Trophoblast cell (in vitro differentiated cells and primary cell): ENCODE data around the gene ACRV1.
A peak's percentile ranks its signal among the peaks of the same experiment; 100 is the strongest.

Experiments
- DNase-seq, 2 donors: peaks; one replicate each; pipeline ENCODE4 v3.0.0-alpha.2; 2016
- H2AFZ ChIP-seq: 2 replicates; pipeline ENCODE4 v1.6.1; 2013; ENCODE audit warnings: low read length, moderate library complexity, mild to moderate bottlenecking; ENCODE audit not compliant: insufficient read depth, poor library complexity
- H2AK5ac ChIP-seq: 2 replicates; pipeline ENCODE4 v1.6.1; 2013; ENCODE audit warnings: mild to moderate bottlenecking, low read length
- H2BK120ac ChIP-seq: 2 replicates; pipeline ENCODE4 v1.6.1; 2013; ENCODE audit warnings: low read length, mild to moderate bottlenecking, moderate library complexity; ENCODE audit not compliant: insufficient read depth, poor library complexity
- H2BK12ac ChIP-seq: 2 replicates; pipeline ENCODE4 v1.6.1; 2013; ENCODE audit warnings: mild to moderate bottlenecking, low read length, moderate library complexity
- H2BK5ac ChIP-seq: 2 replicates; pipeline ENCODE4 v1.6.1; 2013; ENCODE audit warnings: low read length, low read depth, moderate library complexity, mild to moderate bottlenecking; ENCODE audit not compliant: poor library complexity
- H3K14ac ChIP-seq: 2 replicates; pipeline ENCODE4 v1.6.1; 2013; ENCODE audit warnings: mild to moderate bottlenecking, low read length
- H3K18ac ChIP-seq: 2 replicates; pipeline ENCODE4 v1.6.1; 2013; ENCODE audit warnings: mild to moderate bottlenecking, low read length
- H3K23ac ChIP-seq: 2 replicates; pipeline ENCODE4 v1.6.1; 2013; ENCODE audit warnings: low read length
- H3K27ac ChIP-seq: 2 replicates; pipeline ENCODE4 v1.5.1; 2013; ENCODE audit warnings: low read depth, mild to moderate bottlenecking, inconsistent platforms, low read length, moderate library complexity
- H3K27me3 ChIP-seq: 2 replicates; pipeline ENCODE4 v1.6.1; 2013; ENCODE audit warnings: inconsistent platforms, mild to moderate bottlenecking, low read length, moderate library complexity; ENCODE audit not compliant: insufficient read depth
- H3K36me3 ChIP-seq, 2 experiments: 1 replicate in 1 of 2; 2 replicates in 1 of 2; pipeline ENCODE4 v1.6.1; 2013; ENCODE audit warnings: low read length in 2 of 2, mild to moderate bottlenecking in 2 of 2, moderate library complexity in 1 of 2; ENCODE audit not compliant: insufficient read depth in 2 of 2, control insufficient read depth in 1 of 2
- H3K4ac ChIP-seq: 2 replicates; pipeline ENCODE4 v1.6.1; 2013; ENCODE audit warnings: low read depth, mild to moderate bottlenecking, low read length, moderate library complexity
- H3K4me1 ChIP-seq, 2 experiments: 1 replicate in 1 of 2; 2 replicates in 1 of 2; pipeline ENCODE4 v1.6.1; 2013; ENCODE audit warnings: low read length in 2 of 2, mild to moderate bottlenecking in 2 of 2, moderate library complexity in 1 of 2; ENCODE audit not compliant: insufficient read depth in 2 of 2, control insufficient read depth in 1 of 2
- H3K4me2 ChIP-seq: 2 replicates; pipeline ENCODE4 v1.6.1; 2013; ENCODE audit warnings: inconsistent platforms, mild to moderate bottlenecking, low read length, moderate library complexity
- H3K4me3 ChIP-seq: 2 replicates; pipeline ENCODE4 v1.5.1; 2013; ENCODE audit warnings: mild to moderate bottlenecking, low read depth, low read length, inconsistent platforms
- H3K79me1 ChIP-seq: one replicate; pipeline ENCODE4 v1.6.1; 2013; ENCODE audit warnings: low read length
- H3K79me2 ChIP-seq: 2 replicates; pipeline ENCODE4 v1.6.1; 2013; ENCODE audit warnings: low read length, mild to moderate bottlenecking; ENCODE audit not compliant: control insufficient read depth, insufficient read depth, poor library complexity
- H3K9ac ChIP-seq: 2 replicates; pipeline ENCODE4 v1.6.1; 2013; ENCODE audit warnings: mild to moderate bottlenecking, low read length
- H3K9me3 ChIP-seq: 2 replicates; pipeline ENCODE4 v1.6.1; 2013; ENCODE audit warnings: low read depth, mild to moderate bottlenecking, control low read depth, inconsistent platforms, low read length; ENCODE audit not compliant: insufficient read depth
- H4K12ac ChIP-seq: 2 replicates; pipeline ENCODE4 v1.6.1; 2013; ENCODE audit warnings: low read depth, mild to moderate bottlenecking, low read length, moderate library complexity
- H4K8ac ChIP-seq: 2 replicates; pipeline ENCODE4 v1.6.1; 2013; ENCODE audit warnings: low read depth, mild to moderate bottlenecking, low read length, moderate library complexity
- H4K91ac ChIP-seq: one replicate; pipeline ENCODE4 v1.6.1; 2013; ENCODE audit warnings: low read depth, mild to moderate bottlenecking, low read length, moderate library complexity
- WGBS: extraction: QIAGEN DNeasy Blood & Tissue Kit; methylation state at CpG from one replicate; pipeline ENCODE4 v1.1.7; 2013; ENCODE audit warnings: missing lambda C conversion rate; ENCODE audit not compliant: insufficient read length, insufficient coverage; ENCODE audit errors: extremely low coverage; 5-methylcytosine and 5-hydroxymethylcytosine counted together

Gene ACRV1

GRCh38 chr11:125645871-125646270 lies 34.8 kb downstream of the ACRV1 start:
- H3K4ac ChIP-seq: no peak overlapping the region
- H3K27ac ChIP-seq: no peak overlapping the region
- H2BK5ac ChIP-seq: no peak overlapping the region
- no CpG with 5 or more reads among the region's 3 CpGs for WGBS
- peaks cover 8 to 10% of the 10 kb centered on the region in 2 experiments for H3K36me3 ChIP-seq
- no peak overlapping the region for H3K23ac ChIP-seq
- H2AK5ac ChIP-seq: no peak overlapping the region
- no peak overlapping the region for H3K4me3 ChIP-seq
- H4K8ac ChIP-seq: no peak overlapping the region
- no peak overlapping the region for H2BK120ac ChIP-seq
- H4K91ac ChIP-seq: no peak overlapping the region
- no peak overlapping the region for H3K4me2 ChIP-seq
- H4K12ac ChIP-seq: no peak overlapping the region
- H2BK12ac ChIP-seq: no peak overlapping the region
- no peaks in the 10 kb centered on the region for H3K27me3 ChIP-seq
- DNase-seq: no peak
- no peaks in the 10 kb centered on the region for H3K4me1 ChIP-seq
- H3K14ac ChIP-seq: no peak overlapping the region
- H3K18ac ChIP-seq: no peak overlapping the region
- H3K9ac ChIP-seq: no peak overlapping the region
- no peaks in the 10 kb centered on the region for H3K79me2 ChIP-seq
- H3K9me3 ChIP-seq: no peaks in the 10 kb centered on the region
- H3K79me1 ChIP-seq: no peaks in the 10 kb centered on the region
- H2AFZ ChIP-seq: no peak overlapping the region

- Histone ChIP-seq H4K8ac (no peak overlapping the region), H3K79me1 (no peaks in the 10 kb centered on the region), H3K79me2 (no peaks in the 10 kb centered on the region), H3K4me3 (no peak overlapping the region), H2AK5ac (no peak overlapping the region), H3K9ac (no peak overlapping the region), H2BK5ac (no peak overlapping the region), H2BK12ac (no peak overlapping the region), H3K27me3 (no peaks in the 10 kb centered on the region), H4K91ac (no peak overlapping the region), H2AFZ (no peak overlapping the region), H3K27ac (no peak overlapping the region), H3K9me3 (no peaks in the 10 kb centered on the region), H4K12ac (no peak overlapping the region), H3K23ac (no peak overlapping the region), H3K18ac (no peak overlapping the region), H3K4ac (no peak overlapping the region), H3K14ac (no peak overlapping the region), H2BK120ac (no peak overlapping the region), H3K4me2 (no peak overlapping the region), H3K4me1 (no peaks in the 10 kb centered on the region), H3K36me3 (peaks cover 10 to 22% of the 10 kb centered on the region in 2 experiments)
- no peak for DNase-seq
- WGBS: no CpG with 5 or more reads among the region's 1 CpG
Measured at GRCh38 chr11:125638315-125638714, 42.3 kb downstream of the ACRV1 start.

DNA sequence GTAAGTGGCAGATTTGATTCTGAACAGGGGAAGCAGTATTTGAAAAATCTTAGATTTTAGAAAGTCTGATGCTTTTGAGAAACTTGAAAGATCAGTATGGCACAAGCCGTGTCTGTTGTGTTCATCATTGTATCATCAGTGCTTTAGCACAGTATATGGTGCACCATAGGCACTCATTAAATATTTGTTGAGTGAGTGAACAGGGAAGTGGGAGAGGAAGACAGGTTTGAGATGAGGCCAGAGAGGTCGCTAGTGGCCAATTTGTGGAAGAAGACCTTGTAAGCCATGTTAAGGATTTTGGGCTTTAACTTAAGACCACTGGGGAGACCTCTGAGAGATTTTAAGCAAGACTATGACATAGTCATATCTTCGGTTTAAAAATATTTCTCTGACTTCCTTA lies 42.8 kb downstream of the ACRV1 start:
- H3K27me3 ChIP-seq: no peaks in the 10 kb centered on the region
- no peak overlapping the region for H4K91ac ChIP-seq
- H2BK120ac ChIP-seq: no peak overlapping the region
- no peak overlapping the region for H2BK12ac ChIP-seq
- WGBS: no CpG with 5 or more reads among the region's 3 CpGs
- no peak overlapping the region for H3K4me3 ChIP-seq
- H3K9ac ChIP-seq: no peak overlapping the region
- no peak overlapping the region for H3K27ac ChIP-seq
- H2BK5ac ChIP-seq: no peak overlapping the region
- H3K23ac ChIP-seq: no peak overlapping the region
- no peaks in the 10 kb centered on the region for H3K79me2 ChIP-seq
- no peak overlapping the region for H2AK5ac ChIP-seq
- no peak overlapping the region for H3K4ac ChIP-seq
- H3K9me3 ChIP-seq: no peaks in the 10 kb centered on the region
- no peak for DNase-seq
- H2AFZ ChIP-seq: no peak overlapping the region
- no peak overlapping the region for H3K4me2 ChIP-seq
- no peaks in the 10 kb centered on the region for H3K79me1 ChIP-seq
- H4K8ac ChIP-seq: no peak overlapping the region
- no peaks in the 10 kb centered on the region for H3K4me1 ChIP-seq
- H3K18ac ChIP-seq: no peak overlapping the region
- H3K14ac ChIP-seq: no peak overlapping the region
- H3K36me3 ChIP-seq: peaks cover 10 to 23% of the 10 kb centered on the region in 2 experiments
- H4K12ac ChIP-seq: no peak overlapping the region

GRCh38 chr11:125627236-125627910 lies 53.3 kb downstream of the ACRV1 start:
- Histone ChIP-seq H3K4me2 (peak overlapping the region; percentile 66), H4K8ac (no peak overlapping the region), H3K9me3 (no peaks in the 10 kb centered on the region), H3K27ac (no peak overlapping the region), H3K14ac (no peak overlapping the region), H2BK120ac (no peak overlapping the region), H3K18ac (no peak overlapping the region), H3K27me3 (no peaks in the 10 kb centered on the region), H3K23ac (no peak overlapping the region), H3K9ac (no peak overlapping the region), H4K12ac (no peak overlapping the region), H3K4ac (no peak overlapping the region), H4K91ac (no peak overlapping the region), H3K79me2 (peaks cover 4% of the 10 kb centered on the region), H2BK5ac (no peak overlapping the region), H3K36me3 (peaks cover 9 to 12% of the 10 kb centered on the region in 2 experiments), H2AFZ (no peak overlapping the region), H3K79me1 (peaks cover 9% of the 10 kb centered on the region), H2AK5ac (no peak overlapping the region), H2BK12ac (no peak overlapping the region), H3K4me1 (peaks cover 0 to 3% of the 10 kb centered on the region in 2 experiments), H3K4me3 (no peak overlapping the region)
- WGBS: 100% methylated on average over 1 of the region's 7 CpGs
- DNase-seq: no peak
